Stimulated activated CD8-positive, alpha-beta memory T cell treated with anti-CD3 and anti-CD28 coated beads, Interleukin-4, amount 100 ng/mL, for 1 hour (primary cell): ENCODE data around the gene CMTM5.
"Not testable (repeated sequence)": the region's sequence is repeated elsewhere in the genome, so short reads cannot be mapped to it uniquely, and the experiment has no call there.

Experiments
- DNase-seq, 2 donors: peaks; one replicate each; pipeline ENCODE4 v3.0.0-alpha.2; 2020; ENCODE audit warnings: low read depth in 2 of 2, low spot score in 1 of 2

CMTM5 gene

GRCh38 chr14:23398348-23398747, 21.5 kb downstream of the CMTM5 start:
- DNase-seq, result no peak

GRCh38 chr14:23399136-23399535, 22.3 kb downstream of the CMTM5 start:
- DNase-seq, result no peak

GRCh38 chr14:23399591-23399990, 22.7 kb downstream of the CMTM5 start:
- DNase-seq, result no peak

- not testable (repeated sequence) for DNase-seq
Measured at GRCh38 chr14:23400496-23401149, 23.8 kb downstream of the CMTM5 start.

GRCh38 chr14:23401291-23401690, 24.4 kb downstream of the CMTM5 start:
- no peak for DNase-seq

- no peak for DNase-seq
Measured at GRCh38 chr14:23402296-23403138, 25.7 kb downstream of the CMTM5 start.

- no peak for DNase-seq
Measured at GRCh38 chr14:23403139-23403438, 26.2 kb downstream of the CMTM5 start.

- DNase-seq, result no peak
Measured at GRCh38 chr14:23403908-23404307, 27.1 kb downstream of the CMTM5 start.

- DNase-seq, result no peak
Measured at GRCh38 chr14:23404331-23404900, 27.6 kb downstream of the CMTM5 start.

GRCh38 chr14:23405096-23405495, 28.2 kb downstream of the CMTM5 start:
- DNase-seq, result no peak

GRCh38 chr14:23405516-23406025, 28.7 kb downstream of the CMTM5 start:
- no peak for DNase-seq

- DNase-seq, result no peak
Measured at GRCh38 chr14:23406244-23406643, 29.4 kb downstream of the CMTM5 start.

GRCh38 chr14:23406725-23407355, 30.0 kb downstream of the CMTM5 start:
- DNase-seq, result no peak

GRCh38 chr14:23407516-23408306, 30.9 kb downstream of the CMTM5 start, which contains the start of gene MYH6:
TSS of gene MYH6 (minus strand) at chr14:23408273. CDS start at chr14:23407223, 1,050 bp downstream.
- no peak for DNase-seq

- DNase-seq, result no peak
Measured at GRCh38 chr14:23408307-23408630, 31.4 kb downstream of the CMTM5 start.

GRCh38 chr14:23409475-23409874, 32.6 kb downstream of the CMTM5 start:
- no peak for DNase-seq

GRCh38 chr14:23409966-23410635, 33.3 kb downstream of the CMTM5 start:
- DNase-seq, result no peak

- no peak for DNase-seq
Measured at GRCh38 chr14:23411563-23412525, 35.0 kb downstream of the CMTM5 start.

GRCh38 chr14:23413681-23414080, 36.8 kb downstream of the CMTM5 start:
- DNase-seq, result no peak
